GM19025 (cell line): ENCODE results near the gene TAX1BP1.
"Not testable (repeated sequence)": the region's sequence is repeated elsewhere in the genome, so short reads cannot be mapped to it uniquely, and the experiment has no call there.

ENCODE experiments used
- ATAC-seq: cut with Tn5 transposase; IDR thresholded peaks from one replicate; pipeline ENCODE4 v1.9.1; 2021; ENCODE audit warnings: mild to moderate bottlenecking, low read depth, moderate library complexity; ENCODE audit not compliant: unreplicated experiment

The TAX1BP1 gene

DNA sequence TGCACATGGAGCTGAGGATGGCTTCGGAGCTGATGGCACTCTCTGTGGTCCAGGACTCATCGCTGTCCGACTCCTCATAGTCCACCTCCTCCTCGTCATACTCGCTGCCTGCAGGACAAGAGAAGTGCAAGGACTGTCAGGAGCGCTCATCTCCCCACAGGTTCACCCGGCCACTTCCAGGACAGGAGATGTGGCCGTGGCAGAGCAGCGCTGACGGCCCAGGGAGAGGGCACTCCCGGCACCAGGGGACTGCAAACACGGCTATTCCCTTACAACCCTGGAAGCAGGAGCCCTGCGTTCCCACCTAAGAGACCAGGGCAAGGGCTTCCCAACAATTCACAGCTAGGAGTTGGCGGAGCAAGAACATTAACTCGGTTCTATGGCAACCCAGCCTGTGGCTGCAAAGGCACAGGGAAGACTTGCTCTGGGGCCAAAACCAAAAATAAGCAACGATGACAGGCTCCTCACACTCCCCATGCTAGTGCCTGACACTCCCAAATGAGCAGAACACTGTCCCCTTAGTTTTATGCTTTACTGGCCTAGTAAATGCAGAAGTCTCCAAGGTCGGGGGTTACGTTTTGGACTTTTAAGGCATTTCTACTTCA lies 100.9 kb downstream of the TAX1BP1 start:
- ATAC-seq = no peak

- ATAC-seq = no peak
Measured at GRCh38 chr7:27842094-27842692, 102.2 kb downstream of the TAX1BP1 start.

DNA sequence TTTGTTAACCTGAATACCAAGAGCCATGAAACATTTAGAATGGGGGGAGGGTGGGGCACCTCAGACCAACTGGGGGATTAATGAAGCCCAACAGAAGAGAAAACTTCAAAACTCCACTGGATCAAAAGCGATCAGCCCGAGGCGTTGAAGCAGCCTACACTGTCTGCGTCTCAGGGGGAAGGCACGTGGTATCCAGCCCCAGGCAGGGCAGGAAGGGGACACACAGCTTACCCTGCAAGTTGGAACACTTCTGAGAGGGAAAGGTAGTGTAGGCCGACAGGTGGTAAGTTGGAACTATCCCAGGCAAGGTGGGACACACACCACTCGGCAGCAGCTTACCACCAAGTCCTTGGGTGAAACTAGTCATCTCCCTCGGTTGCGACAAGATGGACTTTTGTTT lies 102.9 kb downstream of the TAX1BP1 start:
- ATAC-seq = no peak

DNA sequence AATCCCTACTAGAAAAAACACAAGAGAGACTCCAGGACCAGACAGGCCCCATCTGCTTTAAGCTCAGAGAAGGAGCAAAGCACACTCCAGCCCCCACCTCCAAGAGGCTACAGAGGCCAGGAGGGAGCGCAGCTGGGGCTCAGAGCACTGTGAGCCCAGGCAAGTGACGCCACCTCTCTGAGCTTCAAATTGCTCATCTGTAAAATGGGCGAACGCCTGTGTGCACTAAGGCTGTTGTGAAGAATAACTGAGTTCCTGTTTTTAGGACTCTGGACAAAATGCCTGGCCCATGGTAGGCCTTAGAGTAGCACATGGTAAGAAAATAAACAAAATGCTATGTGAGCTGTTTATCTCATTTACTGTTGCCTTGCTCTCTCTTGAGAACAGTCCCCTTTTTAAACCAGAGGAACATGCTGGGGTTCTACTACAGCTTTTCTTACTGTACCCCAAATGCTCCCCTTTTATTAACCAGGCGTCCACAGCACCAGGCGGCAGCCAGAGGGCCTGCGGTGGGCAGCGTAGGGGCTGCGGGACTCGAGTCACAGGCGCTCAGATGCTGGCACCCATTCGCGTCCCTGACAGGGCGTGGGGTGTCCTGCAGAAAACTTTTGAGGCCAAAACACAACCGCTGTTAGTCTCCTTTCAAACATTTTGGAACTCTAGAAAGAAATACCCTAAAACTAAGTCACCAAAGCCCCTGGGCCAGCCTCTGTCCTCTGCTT lies 103.8 kb downstream of the TAX1BP1 start:
- ATAC-seq = no peak

DNA sequence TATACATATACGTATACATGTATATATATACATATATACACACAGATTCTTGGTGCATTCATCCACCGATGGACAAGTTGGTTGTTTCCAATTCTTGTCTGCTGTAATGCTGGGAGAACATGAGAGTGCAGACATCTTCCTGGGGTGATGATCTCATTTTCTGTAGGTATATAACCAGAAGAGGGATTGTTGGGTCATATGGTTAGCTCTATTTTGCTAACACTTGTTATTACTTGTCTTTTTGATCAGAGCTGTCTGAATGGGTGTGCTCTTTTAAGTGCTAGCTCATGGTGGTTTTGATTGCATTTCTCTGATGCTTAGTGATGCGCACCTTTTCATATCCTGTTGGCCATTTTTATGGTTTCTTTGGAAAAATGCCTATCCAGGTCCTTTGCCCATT lies 106.4 kb downstream of the TAX1BP1 start:
- no peak for ATAC-seq

DNA sequence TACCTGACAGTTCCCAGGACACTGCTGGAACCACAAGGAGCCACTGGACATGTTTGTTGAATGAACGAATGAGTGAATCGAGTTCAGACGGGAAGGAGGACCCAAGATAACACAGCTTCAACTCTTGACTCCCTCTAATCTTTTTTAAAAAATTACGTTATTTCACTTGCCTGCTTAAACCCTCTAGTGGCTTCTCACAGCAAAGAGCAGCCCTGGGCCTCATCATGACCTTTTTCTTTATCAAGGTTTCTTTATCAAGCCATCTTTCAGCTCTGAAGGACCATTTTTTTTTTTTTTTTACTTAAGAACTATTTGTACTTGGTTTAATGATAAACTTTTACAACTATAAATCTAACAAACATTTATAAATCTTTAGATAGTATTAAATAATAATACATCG lies 110.6 kb downstream of the TAX1BP1 start:
- ATAC-seq = no peak

DNA sequence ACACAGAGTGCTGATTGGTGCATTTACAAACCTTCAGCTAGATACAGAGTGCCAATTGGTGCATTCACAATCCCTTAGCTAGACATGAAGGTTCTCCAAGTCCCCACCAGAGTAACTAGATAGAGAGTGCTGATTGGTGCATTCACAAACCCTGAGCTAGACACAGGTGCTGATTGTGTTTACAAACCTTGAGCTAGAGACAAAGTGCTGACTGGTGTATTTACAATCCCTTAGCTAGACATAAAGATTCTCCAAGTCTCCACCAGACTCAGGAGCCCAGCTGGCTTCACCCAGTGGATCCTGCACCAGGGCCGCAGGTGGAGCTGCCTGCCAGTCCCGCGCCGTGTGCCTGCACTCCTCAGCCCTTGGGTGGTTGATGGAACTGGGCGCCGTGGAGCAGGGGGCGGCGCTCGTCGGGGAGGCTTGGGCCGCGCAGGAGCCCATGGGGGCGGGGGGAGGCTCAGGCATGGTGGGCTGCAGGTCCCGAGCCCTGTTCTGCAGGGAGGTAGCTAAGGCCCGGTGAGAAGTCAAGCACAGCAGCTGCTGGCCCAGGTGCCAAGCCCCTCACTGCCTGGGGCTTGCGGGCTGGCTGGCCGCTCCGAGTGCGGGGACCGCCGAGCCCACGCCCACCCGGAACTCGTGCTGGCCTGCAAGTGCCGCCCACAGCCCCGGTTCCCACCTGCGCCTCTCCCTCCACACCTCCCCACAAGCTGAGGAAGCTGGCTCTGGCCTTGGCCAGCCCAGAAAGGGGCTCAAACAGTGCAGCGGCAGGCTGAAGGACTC lies 116.9 kb downstream of the TAX1BP1 start:
- ATAC-seq = not testable (repeated sequence)

DNA sequence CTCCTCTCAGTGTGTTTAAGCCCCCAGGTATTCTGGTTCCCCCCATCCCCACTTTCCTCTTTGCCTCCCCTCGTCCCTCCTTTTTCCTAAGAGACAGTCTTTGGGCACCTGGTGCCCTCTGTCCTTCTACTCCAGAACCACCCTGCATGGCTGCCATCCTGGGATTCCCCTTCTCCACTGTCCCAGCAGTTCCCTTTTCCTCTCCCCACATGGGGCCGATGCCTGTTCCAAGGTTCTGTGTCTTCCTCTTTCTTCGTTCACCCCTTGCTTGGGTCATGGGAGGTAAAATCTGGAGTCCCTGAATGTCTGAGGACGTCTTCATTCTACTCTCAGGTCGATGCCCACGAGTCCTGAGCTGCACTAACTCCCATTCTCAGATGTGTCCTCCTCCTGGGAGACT lies 120.8 kb downstream of the TAX1BP1 start:
- ATAC-seq = no peak

DNA sequence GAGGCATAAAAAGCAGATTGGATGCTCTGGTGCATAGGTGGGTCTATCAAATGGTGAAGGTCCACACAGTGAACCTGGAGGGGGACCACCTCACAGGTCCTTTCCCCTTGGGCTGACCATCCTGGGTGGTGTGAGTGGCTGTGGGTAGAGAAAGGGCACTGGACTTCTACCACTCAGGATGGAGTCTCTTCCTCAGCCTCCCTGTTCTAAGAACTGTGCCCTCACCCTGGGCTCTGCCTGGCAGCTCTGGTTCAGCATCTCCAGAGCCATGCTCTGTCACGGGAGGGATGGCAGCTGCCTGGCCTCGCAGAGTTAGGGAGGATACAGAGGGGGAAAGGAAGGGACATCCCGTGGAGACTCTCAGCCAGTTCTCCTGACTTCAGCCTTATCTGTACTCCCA lies 121.8 kb downstream of the TAX1BP1 start:
- no peak for ATAC-seq

- ATAC-seq = no peak
Measured at GRCh38 chr7:27863880-27864279, 123.9 kb downstream of the TAX1BP1 start.

GRCh38 chr7:27866256-27866655 lies 126.3 kb downstream of the TAX1BP1 start:
- ATAC-seq = no peak

GRCh38 chr7:27866828-27867672 lies 127.1 kb downstream of the TAX1BP1 start:
- no peak for ATAC-seq

DNA sequence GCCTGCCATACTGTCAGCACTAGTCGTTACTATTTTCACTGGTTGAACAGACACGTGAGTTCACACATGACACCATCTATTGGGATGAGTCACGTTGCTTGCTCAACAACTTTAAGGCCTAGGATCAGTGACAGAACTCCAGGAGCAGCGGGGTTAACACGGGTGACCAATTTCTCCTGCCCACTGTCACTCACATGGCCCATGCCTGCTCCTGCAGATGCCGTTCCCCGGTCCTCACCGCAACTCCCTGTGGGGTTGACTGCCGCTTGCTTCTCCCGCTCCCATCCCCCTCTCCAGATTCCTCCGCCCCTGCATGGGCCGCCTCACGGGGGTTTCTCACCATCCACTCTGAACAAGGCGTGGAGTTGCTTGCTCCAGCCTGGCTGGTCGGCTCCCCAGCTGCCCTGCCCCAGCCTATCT lies 128.2 kb downstream of the TAX1BP1 start:
- no peak for ATAC-seq

GRCh38 chr7:27869056-27869455 lies 129.1 kb downstream of the TAX1BP1 start:
- ATAC-seq = no peak

DNA sequence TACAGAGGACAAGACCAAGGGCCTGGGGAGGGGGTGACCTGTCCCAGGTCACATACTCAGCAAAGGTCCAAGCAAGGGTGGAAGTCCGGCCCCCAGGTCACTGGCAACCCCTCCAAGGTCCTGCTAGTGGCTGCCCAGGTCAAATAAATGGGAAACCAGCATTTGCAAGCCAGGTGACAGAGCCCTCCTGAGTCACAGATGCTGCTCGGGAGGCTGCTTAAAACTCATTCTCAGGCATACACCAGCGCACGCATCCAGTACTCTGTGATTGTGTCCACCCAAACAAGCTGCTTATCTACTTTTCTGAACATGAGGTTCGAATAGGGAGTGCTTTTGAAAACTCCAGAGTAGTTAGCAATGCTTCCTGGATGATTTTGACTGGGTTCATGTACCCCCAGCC lies 130.6 kb downstream of the TAX1BP1 start:
- no peak for ATAC-seq

- no peak for ATAC-seq
Measured at GRCh38 chr7:27871086-27871485, 131.1 kb downstream of the TAX1BP1 start.

DNA sequence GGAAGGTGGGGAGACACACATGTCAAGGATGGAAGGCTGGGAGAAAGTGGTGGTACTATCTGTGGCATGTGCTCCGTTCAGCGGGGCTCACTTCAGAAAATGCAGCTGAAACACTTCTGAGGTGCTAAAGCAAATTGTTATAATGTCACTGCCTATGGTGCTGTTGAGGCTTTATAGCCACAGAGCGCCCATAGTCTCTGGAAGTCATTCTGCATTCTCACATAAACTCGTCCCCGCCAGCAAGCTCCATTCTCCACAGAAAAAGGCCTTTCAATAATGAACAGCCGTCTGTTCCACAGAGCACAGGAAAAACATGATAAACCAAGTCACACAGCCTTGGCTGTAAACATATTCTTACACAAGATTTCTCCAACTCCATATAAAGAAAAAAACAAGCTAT lies 131.9 kb downstream of the TAX1BP1 start:
- ATAC-seq = no peak

DNA sequence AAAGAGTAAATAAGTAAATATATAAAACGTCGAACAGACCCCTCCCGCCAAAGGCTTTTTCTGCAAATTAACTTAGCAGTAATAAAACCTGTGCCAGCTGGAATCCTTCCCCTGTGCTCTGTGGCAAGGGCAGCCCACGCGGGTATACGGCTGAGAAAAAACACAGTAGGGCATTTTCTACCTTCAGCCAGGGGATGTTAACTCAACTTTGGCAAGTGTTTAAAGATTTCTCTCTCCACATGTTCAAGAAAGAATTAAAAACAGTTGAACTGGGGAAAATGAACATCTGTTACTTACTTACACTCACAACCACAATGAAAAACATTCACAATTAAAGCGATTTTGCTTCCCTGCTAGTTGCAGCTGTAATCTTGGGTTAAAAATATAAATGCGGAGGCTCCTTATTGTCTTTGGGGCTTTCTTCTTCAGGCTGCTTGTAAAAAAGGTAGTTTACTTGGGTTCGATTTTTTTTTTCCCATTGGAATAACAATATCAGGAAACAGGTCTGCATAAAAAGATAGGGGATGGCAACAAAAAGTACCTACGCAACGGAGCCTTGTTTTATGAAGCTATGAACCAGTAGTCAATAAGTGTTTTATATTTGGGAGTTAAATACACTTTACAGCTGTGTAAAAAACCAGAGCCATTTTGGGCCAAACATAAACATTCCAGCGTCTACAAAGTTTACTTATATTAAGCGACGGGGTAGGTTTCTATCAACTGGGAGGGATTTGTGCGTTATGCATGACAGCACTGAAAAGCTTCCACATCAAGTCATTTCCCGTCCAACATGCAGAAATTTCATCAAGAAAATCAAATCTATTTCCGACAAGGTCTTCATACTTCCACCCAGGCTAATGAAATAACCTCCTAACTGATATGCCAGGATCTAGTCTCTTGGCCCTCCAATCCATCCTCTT lies 132.7 kb downstream of the TAX1BP1 start:
- ATAC-seq = no peak
